NCI-H446 (cell line): ENCODE results near the gene VSTM4.

Source experiments
- DNase-seq, 2 experiments: peaks; one replicate each; lab custom pipeline; 2025; lab: John Stamatoyannopoulos, UW

Gene VSTM4

DNA sequence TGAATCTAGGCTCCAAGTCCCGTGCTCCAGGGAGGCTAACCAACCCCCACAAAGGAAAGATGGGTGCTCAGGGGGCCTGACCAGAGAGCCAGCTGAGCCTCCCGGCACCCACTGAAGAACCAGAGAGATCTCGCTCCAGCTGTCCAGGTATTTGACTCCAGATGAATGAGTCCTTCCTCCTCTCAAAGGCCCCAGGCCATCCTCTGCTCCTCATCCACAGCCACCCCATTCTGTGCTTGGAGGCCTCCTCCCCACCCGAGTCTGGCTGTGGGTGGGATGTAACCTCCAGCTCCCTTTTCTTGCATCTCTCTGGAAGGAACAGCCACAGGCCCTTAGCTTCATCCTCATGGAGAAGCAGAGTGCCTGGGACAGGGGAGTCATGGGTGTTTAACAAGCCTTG, 44.6 kb downstream of the VSTM4 start:
- no peak for DNase-seq

- DNase-seq = no peak
Measured at GRCh38 chr10:49068672-49069217, 46.6 kb downstream of the VSTM4 start.

- no peak for DNase-seq
Measured at GRCh38 chr10:49068209-49068608, 47.1 kb downstream of the VSTM4 start.

DNA sequence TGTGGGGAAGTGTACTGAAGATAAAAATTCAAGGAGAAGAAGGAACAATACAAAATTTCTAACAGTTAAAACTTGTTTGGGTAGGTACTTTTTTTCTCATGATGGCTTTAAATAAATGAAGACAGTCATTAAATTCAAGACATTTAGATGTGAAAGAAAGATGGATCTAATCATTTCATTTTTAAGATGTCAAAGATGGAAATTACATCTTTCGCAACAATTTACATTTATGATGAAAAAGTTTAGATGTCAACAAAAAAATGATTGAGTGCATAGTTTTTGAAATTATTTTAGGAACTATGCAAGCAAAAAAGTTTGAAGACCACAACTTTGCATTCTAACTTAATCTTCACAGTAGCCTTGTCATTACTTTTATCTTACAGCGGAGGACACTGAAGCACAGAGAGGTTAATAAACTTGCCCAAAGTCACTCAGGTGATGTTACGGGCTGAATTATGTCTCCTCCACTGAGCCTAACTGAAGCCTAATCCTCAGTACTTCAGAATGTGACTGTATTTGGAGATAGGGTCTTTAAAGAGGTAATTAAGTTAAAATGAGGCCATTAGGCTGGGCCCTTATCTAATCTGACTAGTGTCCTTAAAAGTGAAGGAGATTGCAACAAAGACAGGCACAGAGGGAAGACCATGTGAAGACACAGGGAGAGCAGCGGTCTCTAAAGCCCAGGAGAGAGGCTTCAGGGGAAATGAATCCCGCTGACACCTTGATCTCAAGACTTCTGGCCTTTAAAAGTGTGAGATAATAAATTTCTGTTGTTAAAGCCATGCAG, 48.2 kb downstream of the VSTM4 start:
- no peak for DNase-seq

DNA sequence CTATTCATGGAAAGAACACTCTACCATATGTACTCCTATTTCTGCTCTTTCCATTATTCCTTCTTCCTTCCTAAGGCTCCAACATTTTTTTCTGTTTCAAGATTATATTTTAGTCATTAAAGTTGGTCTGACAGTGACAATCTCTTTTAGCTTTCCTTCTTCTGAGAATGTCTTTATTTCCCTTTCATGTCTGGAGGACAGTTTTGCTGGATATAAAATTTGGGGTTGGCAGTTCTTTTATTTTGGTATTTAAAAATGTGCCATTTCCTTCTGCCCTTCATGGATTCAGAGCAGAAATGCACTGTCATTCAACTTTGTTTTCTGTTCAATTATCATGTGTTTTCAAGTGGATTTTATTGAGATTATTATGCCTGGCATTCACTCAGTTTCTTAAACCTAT, 53.1 kb downstream of the VSTM4 start:
- DNase-seq = no peak

GRCh38 chr10:49061667-49062066, 53.7 kb downstream of the VSTM4 start:
- DNase-seq = no peak

DNA sequence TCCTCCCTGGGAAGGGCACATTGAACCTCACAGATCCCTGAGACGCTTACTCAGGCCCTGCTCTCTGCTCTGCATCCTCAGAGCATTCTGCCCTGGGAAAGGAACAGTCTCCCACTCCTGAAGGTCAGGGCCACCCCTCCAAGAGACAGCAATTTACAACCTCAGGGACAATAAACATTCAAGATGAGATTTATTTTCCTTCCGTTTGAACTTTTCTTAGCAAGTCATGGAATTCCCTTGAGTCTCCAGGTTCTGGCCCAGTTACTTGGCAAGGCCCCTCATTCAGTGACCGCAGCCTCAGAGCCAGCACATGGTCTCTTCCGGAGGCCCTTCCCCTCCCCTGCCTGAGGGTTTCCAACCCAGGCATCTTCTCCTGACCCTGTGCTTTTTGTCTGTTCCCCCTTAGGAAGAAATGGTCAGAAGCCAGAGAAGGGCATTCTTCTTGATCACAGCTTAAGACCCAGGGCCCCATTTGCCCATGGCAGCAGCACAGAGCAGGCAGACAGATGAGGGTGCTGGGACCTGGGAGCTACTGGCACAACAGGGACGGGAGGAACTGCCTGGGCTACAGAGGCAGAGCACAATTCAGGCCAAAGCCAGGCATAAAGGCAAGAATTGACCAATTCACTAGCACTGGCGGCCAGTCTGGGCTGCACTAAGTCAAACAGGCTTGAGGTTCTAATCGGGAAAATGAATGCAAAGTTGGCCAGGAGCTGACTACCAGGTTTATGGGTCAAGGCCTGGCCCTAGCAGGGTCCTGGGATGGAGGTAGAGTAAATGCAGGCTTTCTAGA, 56.7 kb downstream of the VSTM4 start:
- no peak for DNase-seq

DNA sequence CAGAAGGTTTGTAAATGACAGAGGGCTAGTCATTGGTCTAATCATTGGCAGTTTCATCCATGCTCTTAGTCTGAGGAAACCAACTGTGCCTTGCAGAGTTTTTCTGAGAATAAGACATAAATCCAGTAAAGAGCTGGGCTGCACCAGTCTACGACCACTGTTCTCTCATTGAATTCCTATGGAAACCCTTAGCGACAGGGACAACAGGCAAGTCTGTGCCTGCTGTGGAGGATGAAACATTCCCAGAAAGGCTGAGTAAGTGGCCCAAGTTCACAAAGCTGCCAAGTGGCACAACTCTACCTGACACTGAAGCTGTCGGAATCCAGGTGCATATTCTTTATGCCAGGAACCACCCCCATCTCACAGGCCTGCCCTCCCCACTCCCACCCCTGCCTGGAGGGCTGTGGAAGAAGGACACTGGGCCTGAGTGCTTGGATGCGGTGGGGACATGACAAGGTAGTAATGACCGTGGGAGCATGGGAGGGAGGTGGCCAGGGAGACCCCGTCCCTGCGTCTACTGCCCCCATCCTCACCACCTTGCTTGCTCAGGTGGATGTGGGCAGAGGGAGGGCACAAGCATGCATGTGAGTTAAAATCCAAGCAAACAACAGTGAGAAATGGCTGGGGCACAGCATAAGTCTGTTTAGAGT, 58.0 kb downstream of the VSTM4 start:
- no peak for DNase-seq

- no peak for DNase-seq
Measured at GRCh38 chr10:49056356-49056755, 59.0 kb downstream of the VSTM4 start.

DNA sequence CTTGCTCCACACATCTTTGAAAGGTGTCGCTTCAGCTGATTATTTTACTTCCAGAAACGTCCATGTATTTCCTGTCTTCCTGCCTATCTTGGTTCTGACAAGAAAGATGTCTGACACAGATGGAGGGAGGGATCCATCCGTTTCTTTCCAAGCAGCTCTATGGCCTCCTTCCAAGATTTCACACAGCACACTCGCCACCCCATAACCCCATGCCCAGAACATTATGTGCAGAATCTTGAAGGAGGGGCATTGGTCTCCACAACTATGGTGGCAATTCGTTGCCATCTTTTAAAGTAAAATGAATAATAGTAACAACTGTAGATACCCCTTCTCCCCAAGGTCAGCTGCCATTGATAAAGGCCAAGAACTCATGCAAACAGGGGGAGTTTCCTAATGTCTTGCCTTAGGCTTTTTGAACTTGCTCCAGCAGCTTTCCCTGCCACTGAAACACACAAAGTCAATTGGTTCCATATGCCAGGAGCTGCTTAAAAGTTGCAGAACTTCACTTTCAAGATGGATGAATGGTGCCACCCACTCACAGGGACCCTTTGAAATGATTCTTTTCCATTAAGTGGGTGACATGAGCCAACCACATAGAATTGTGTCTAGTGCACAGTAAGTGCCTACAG, 60.0 kb downstream of the VSTM4 start:
- DNase-seq = no peak

DNA sequence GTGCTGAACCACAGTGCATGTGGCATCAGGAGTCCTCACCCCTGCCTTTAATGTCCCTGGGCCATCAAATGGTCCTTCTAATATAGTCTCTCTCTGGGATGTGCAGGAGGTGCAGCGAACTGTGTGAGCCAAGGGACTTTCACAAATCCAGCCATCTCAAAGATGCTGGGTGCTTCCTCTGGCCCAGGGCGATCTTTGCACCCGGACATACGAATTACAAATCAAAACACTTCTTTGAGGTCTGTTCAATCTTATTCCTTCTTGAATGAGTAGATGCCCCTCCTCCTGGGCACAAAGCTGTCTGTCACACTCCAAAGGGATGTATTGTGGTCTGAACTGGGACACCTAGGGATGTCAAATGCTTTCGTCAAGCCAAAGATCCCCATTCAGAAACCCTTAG, 60.6 kb downstream of the VSTM4 start:
- DNase-seq = no peak

DNA sequence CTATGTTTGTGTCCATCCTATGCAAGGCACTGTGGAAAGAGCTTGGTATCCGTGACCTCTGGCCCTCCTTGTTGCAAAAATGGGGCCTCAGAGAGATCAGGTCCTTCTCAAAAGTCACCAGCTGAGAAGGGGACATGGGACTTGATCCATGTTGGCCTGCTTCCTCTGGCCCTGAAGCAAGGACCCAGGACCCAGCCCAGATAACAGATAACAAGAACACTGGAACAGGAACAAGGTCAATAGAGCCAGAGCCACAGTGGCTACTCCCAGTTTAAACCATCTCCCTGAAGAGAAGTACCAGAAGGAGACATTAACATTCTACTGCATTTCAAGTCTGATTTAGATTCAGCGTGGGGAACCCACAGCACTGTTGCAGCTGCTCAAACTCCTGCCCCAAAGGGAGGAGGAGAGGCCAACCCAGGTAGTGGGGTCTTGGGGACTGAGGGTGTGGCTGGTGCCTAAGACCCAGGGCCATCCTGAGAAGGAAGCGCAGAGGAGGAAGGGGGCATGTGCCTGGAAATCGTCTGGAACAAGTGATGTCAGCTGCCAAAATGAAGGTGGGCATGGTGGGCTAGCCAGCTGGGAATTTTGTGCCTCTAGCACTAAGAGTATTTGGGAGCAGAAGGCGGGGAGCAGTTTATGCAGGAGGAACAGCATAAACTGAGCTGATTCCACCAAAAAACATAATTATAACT, 61.2 kb downstream of the VSTM4 start:
- no peak for DNase-seq

GRCh38 chr10:49053053-49053997, 62.0 kb downstream of the VSTM4 start:
- DNase-seq = no peak

GRCh38 chr10:49052069-49052468, 63.3 kb downstream of the VSTM4 start:
- no peak for DNase-seq

DNA sequence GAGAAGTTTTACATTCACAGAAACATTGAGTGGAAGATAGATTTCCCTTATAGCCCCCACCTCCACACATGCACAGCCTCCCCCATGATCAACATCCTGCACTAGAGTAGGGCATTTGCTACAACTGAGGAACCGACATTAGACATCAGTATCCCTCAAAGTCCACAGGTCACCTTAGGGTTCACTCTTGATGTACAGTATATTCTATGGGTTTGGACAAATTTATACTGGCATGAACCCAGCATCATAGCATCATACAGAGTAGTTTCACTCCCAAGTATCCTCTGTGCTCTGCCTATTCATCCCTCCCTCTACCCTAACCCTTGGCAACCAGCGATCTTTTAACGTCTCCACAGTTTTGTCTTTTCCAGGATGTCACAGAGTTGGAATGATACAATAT, 64.4 kb downstream of the VSTM4 start:
- no peak for DNase-seq

- DNase-seq = no peak
Measured at GRCh38 chr10:49050366-49050765, 65.0 kb downstream of the VSTM4 start.

GRCh38 chr10:49049660-49050059, 65.7 kb downstream of the VSTM4 start:
- no peak for DNase-seq

GRCh38 chr10:49047128-49047639, 68.1 kb downstream of the VSTM4 start:
- DNase-seq = no peak

DNA sequence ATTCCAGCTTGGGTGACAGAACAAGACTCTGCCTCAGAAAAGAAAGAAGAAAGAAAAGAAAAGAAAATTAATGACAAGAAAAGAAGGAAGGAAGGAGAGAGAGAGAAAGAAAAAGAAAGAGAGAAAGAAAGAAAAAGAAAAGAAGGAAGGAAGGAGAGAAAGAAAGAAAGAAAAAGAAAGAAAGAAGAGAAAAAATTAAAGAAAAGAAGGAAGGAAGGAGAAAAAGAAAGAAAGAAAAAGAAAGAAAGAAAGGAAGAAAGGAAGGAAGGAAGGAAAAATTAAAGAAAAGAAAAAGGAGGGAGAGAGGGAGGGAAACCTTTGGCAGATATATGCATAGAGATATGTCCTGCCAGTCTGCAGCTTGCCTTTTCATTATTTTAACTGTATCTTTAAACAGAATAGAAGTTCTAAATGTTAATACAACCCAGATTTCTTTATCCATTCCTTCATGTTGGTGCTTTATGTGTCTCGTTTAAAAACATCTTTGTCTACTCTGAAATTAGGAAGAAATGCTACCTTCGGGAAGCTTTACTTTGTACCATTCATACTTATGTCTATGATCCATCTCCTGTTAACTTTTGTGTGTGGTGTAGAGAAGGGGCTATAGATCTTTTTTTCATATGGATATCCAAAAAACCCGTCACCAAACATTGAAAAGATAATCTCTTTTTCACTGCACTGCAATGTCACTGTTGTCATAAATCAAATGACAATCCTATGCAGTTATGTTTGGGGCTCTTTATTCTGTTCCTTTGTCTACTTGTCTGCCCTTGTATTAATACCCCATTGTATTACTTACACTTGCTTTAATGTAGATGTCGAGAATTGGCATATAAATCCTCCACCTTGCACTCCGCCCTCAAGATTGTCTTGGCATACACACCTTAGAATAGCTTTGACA, 70.8 kb downstream of the VSTM4 start:
- no peak for DNase-seq
